Breast epithelium (tissue), 4 donors: ENCODE measurements around the gene ZNF649. TPM values are rescaled to one million over a fixed set of nuclear protein-coding genes. Genes with fewer than 3 reads are reported as not detected.

Experiments
- DNase-seq, 2 donors: peaks; one replicate each; pipeline ENCODE4 v3.0.0-alpha.2; 2019; ENCODE audit warnings: low spot score in 2 of 2
- H3K27ac ChIP-seq, 2 donors: fragments of 200-600 bp; sonication (generic) in 1 of 2; one replicate each; pipeline ENCODE4 v1.5.1; 2016 to 2019; ENCODE audit warnings: mild to moderate bottlenecking in 1 of 2
- H3K27me3 ChIP-seq, 2 donors: fragments of 200-600 bp; sonication (generic) in 1 of 2; one replicate each; pipeline versions ENCODE4 v1.5.1 to v1.6.0; 2017 to 2019; ENCODE audit warnings: control low read depth in 1 of 2, mild to moderate bottlenecking in 1 of 2
- H3K36me3 ChIP-seq: fragments of 200-600 bp; one replicate; pipeline ENCODE4 v1.5.1; 2019
- H3K4me1 ChIP-seq, 2 donors: fragments of 200-600 bp; sonication (generic); one replicate each; pipeline ENCODE4 v1.5.1; 2016 to 2019; ENCODE audit warnings: control low read depth in 1 of 2
- H3K4me3 ChIP-seq, 3 donors: fragments of 200-600 bp; sonication (generic); 1 replicate in 2 of 3; 2 replicates in 1 of 3; pipeline ENCODE4 v1.5.1; 2016 to 2019; ENCODE audit warnings: mild to moderate bottlenecking in 3 of 3, moderate library complexity in 2 of 3
- H3K9me3 ChIP-seq, 2 donors: fragments of 200-600 bp; sonication (generic) in 1 of 2; one replicate each; pipeline ENCODE4 v1.5.1; 2016 to 2019; ENCODE audit warnings: control low read depth in 1 of 2
- POLR2A ChIP-seq: fragments of 450-650 bp; IDR thresholded peaks from one replicate; pipeline ENCODE4 v1.6.1; 2016; ENCODE audit warnings: antibody characterized with exemption, mild to moderate bottlenecking, moderate library complexity
- POLR2AphosphoS5 ChIP-seq, 3 donors: sonication (generic); formaldehyde crosslinking; IDR thresholded peaks; one replicate each; pipeline ENCODE4 v1.6.1; 2017; ENCODE audit warnings: antibody characterized with exemption in 3 of 3
- intact Hi-C: fragments of 100-400 bp; cut with DNase I; formaldehyde crosslinking; loops from one replicate; pipeline ENCODE4 v1.15.1; 2023; ENCODE audit warnings: low total_unique reads
- total RNA-seq, 3 donors: library from RNA; depleted of rRNA; stranded (reverse); fragments of >200 nt; gene quantifications; one replicate each; pipeline ENCODE4 v1.1.0, GENCODE V29; 2016
- TF ChIP-seq, protein P1 (sequence below), 3 donors: fragments of 450-650 bp; IDR thresholded peaks; one replicate each; pipeline ENCODE4 v1.5.1; 2016 to 2017; ENCODE audit warnings: antibody characterized with exemption in 3 of 3, mild to moderate bottlenecking in 3 of 3, moderate library complexity in 3 of 3

Gene ZNF649
- total RNA-seq, 3 donors from 2014 or later: 11.7 to 22.8 (median 15.4) TPM

DNA sequence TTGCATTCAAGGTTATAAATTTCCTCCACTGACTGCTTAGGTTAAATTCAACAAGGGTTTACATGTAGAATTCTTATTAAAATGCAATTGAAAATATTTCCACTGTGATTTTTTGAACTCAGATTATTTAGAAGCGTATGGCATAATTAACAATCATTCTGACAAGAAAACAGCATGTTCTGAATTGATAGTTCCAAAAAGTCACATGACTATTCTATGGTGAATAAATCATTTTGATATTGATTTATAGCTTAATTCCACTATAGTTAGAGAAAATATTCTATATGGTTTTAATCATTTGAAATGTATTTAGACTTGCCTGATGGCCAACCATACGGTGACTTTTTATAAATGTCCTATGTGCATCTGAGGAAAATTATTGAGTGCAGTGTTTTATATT lies 20.1 kb downstream of the ZNF649 start:
- peaks cover 48 to 56% of the 10 kb centered on the region in 2 donors for H3K9me3 ChIP-seq
- no peak for DNase-seq
- no peaks in the 10 kb centered on the region for H3K4me1 ChIP-seq
- no peak overlapping the region for H3K27ac ChIP-seq
- peaks cover 2% of the 10 kb centered on the region for H3K36me3 ChIP-seq
- no peak for TF ChIP-seq POLR2A
- TF ChIP-seq POLR2AphosphoS5 (IDR thresholded peaks at IDR 0.05): no peak
- TF ChIP-seq, protein P1, sequence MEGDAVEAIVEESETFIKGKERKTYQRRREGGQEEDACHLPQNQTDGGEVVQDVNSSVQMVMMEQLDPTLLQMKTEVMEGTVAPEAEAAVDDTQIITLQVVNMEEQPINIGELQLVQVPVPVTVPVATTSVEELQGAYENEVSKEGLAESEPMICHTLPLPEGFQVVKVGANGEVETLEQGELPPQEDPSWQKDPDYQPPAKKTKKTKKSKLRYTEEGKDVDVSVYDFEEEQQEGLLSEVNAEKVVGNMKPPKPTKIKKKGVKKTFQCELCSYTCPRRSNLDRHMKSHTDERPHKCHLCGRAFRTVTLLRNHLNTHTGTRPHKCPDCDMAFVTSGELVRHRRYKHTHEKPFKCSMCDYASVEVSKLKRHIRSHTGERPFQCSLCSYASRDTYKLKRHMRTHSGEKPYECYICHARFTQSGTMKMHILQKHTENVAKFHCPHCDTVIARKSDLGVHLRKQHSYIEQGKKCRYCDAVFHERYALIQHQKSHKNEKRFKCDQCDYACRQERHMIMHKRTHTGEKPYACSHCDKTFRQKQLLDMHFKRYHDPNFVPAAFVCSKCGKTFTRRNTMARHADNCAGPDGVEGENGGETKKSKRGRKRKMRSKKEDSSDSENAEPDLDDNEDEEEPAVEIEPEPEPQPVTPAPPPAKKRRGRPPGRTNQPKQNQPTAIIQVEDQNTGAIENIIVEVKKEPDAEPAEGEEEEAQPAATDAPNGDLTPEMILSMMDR (IDR thresholded peaks at IDR 0.05): no peak
- no peak overlapping the region for H3K4me3 ChIP-seq
- intact Hi-C loops: no loop called here
- H3K27me3 ChIP-seq: no peaks in the 10 kb centered on the region

DNA sequence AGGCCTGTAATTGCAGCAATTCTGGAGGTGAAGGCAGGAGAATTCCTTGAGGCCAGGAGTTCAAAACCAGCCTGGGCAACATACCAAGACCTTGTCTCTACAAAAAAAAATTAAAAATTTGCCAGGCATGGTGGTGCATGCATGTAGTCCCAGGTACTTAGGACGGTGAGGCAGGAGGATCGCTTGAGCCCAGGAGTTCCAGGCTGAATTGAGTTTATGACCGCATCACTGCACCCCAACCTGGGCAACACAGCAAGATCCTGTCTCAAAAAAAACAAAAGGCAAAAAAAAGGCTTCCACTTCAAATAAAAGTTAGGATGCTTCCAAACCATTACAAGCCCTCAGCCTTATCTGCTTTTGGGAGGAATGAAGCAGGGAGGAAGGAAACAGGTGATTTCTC lies 22.3 kb downstream of the ZNF649 start:
- peaks cover 37 to 59% of the 10 kb centered on the region in 2 donors for H3K9me3 ChIP-seq
- no peak overlapping the region for H3K4me3 ChIP-seq
- intact Hi-C loops: no loop called here
- H3K4me1 ChIP-seq: no peaks in the 10 kb centered on the region
- no peak for TF ChIP-seq POLR2A
- TF ChIP-seq POLR2AphosphoS5 (IDR thresholded peaks at IDR 0.05): no peak
- TF ChIP-seq, protein P1 (IDR thresholded peaks at IDR 0.05): no peak
- H3K36me3 ChIP-seq: peaks cover 11% of the 10 kb centered on the region
- H3K27ac ChIP-seq: no peak overlapping the region
- no peak for DNase-seq
- no peaks in the 10 kb centered on the region for H3K27me3 ChIP-seq

DNA sequence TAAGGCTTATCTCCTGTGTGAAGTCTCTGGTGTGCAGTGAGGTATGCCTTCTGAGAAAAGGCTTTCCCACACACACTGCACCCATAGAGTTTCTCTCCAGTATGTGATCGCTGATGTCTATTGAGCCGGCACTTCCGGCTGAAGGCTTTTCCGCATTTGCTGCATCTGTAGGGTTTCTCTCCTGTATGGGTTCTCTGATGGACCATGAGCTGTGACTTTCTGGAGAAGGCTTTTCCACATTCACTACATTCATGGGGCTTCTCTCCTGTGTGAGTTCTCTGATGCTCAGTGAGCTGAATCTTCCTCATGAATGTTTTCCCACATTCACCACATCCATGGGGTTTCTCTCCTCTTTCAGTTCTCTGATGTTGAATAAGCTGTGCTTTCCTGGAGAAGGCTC lies 31.7 kb downstream of the ZNF649 start:
- H3K4me1 ChIP-seq: no peaks in the 10 kb centered on the region
- H3K4me3 ChIP-seq: no peak overlapping the region
- H3K9me3 ChIP-seq: peaks cover 81 to 99% of the 10 kb centered on the region in 2 donors
- H3K27me3 ChIP-seq: no peaks in the 10 kb centered on the region
- intact Hi-C loops: no loop called here
- H3K36me3 ChIP-seq: peaks cover 40% of the 10 kb centered on the region
- H3K27ac ChIP-seq: no peak overlapping the region
- DNase-seq: no peak
- TF ChIP-seq POLR2A (no peak), POLR2AphosphoS5 (IDR thresholded peaks at IDR 0.05) (no peak)
- TF ChIP-seq, protein P1 (IDR thresholded peaks at IDR 0.05): no peak

DNA sequence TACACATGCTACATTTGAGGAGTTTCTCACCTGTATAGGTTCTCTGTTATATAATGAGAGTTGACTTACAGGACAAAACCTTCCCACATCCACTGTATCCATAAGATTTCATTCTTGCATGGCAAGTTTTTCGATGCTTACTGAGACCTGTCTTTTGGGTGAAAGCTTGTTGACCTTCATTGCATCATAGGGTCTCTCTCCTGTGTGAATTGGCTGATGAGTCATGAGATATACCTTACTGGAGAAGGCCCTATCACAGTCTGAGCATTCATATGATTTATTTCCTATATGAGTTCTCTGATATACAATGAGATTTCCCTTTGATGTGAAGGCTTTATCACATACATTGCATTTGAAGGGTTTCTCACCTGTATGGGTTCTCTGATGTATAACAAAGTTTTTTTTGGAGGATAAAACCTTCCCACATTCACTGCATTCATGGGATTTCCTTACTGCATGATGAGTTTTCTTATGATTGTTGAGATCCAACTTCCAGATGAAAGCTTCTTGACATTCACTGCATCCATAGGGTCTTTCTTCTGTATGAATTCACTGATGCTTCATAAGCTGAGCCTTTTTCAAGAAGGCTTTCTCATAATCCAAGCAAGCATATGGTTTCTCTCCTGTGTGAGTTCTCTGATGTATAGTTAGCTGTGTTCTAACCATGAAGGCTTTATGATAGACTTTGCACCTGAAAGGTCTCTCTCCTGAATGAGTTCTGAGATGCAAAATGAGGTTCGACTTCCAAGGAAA lies 42.8 kb downstream of the ZNF649 start:
- no peak for DNase-seq
- Histone ChIP-seq H3K27ac (no peak overlapping the region), H3K27me3 (no peaks in the 10 kb centered on the region), H3K9me3 (peaks cover 70 to 98% of the 10 kb centered on the region in 2 donors), H3K36me3 (no peaks in the 10 kb centered on the region), H3K4me3 (no peak overlapping the region), H3K4me1 (no peaks in the 10 kb centered on the region)
- intact Hi-C loops: no loop called here
- no peak for TF ChIP-seq POLR2AphosphoS5 (IDR thresholded peaks at IDR 0.05)

Other genes starting within 250 kb of the ZNF649 start
- 10 to 100 TPM in 2 of 3 donors, 1 to 10 TPM in 1; 9.1 to 29.3 (median 27.2) TPM for gene SPACA6, start 211.7 kb downstream of the ZNF649 start, total RNA-seq
- gene HAS1, start 181.0 kb downstream of the ZNF649 start, total RNA-seq: 10 to 100 TPM in 1 of 3 donors, 1 to 10 TPM in 1, under 1 TPM in 1; 0.33 to 61.8 (median 4.2) TPM
- 10 to 100 TPM in 2 of 3 donors, 1 to 10 TPM in 1; 6.0 to 14.9 (median 13.1) TPM for gene FPR1, start 153.1 kb downstream of the ZNF649 start, total RNA-seq
- gene FPR2, start 143.8 kb downstream of the ZNF649 start, total RNA-seq: under 1 TPM; 0.15 to 0.98 (median 0.32) TPM
- gene FPR3, start 109.9 kb downstream of the ZNF649 start, total RNA-seq: 10 to 100 TPM in 2 of 3 donors, 1 to 10 TPM in 1; 3.9 to 20.0 (median 12.0) TPM
- 10 to 100 TPM; 19.5 to 46.4 (median 21.0) TPM for gene ZNF577, start 17.1 kb downstream of the ZNF649 start, total RNA-seq
- 10 to 100 TPM in 1 of 3 donors, 1 to 10 TPM in 2; 5.9 to 13.5 (median 7.9) TPM for gene ZNF613, start 22.5 kb upstream of the ZNF649 start, total RNA-seq
- gene ZNF350, start 81.8 kb upstream of the ZNF649 start, total RNA-seq: 10 to 100 TPM; 14.1 to 31.2 (median 14.4) TPM
- gene ZNF615, start 103.2 kb upstream of the ZNF649 start, total RNA-seq: 10 to 100 TPM; 15.4 to 35.9 (median 27.2) TPM
- 10 to 100 TPM in 1 of 3 donors, 1 to 10 TPM in 2; 5.6 to 13.6 (median 9.5) TPM for gene ZNF614, start 123.4 kb upstream of the ZNF649 start, total RNA-seq
- 10 to 100 TPM; 12.0 to 19.3 (median 13.4) TPM for gene ZNF432, start 143.8 kb upstream of the ZNF649 start, total RNA-seq
- 10 to 100 TPM; 16.0 to 25.9 (median 19.3) TPM for gene ZNF841, start 190.7 kb upstream of the ZNF649 start, total RNA-seq
- 10 to 100 TPM in 1 of 3 donors, 1 to 10 TPM in 2; 5.8 to 14.0 (median 7.2) TPM for gene ZNF616, start 234.9 kb upstream of the ZNF649 start, total RNA-seq